ENCODE results near the gene FIGN. TPM values are rescaled to one million over a fixed set of nuclear protein-coding genes. Genes with fewer than 3 reads are reported as not detected.

Gene FIGN
- total RNA-seq, 1 experiment from 2014 or later: not detected

GRCh38 chr2:163682695-163683094 lies 53.1 kb downstream of the FIGN start:
- Histone ChIP-seq H3K4me2 (ENCODE audit: low read length) (no peak overlapping the region), H3K4me1 (ENCODE audit: control insufficient read depth in 1 of 2, insufficient read depth in 2 of 2, low read length in 2 of 2) (no peaks in the 10 kb centered on the region), H3K4me3 (replicated peaks in 1 of 2; ENCODE audit: low read depth in 1 of 2, low read length in 2 of 2) (no peak overlapping the region), H3K9me3 (ENCODE audit: control insufficient read depth in 1 of 2, insufficient read depth in 1 of 2, low read depth in 1 of 2, low read length in 2 of 2) (no peaks in the 10 kb centered on the region), H3K27me3 (ENCODE audit: insufficient read depth, low read length) (peaks cover 36% of the 10 kb centered on the region; the same call in 1 of the 2 replicates), H2AFZ (ENCODE audit: low read depth, low read length, poor library complexity, severe bottlenecking) (no peak overlapping the region), H3K27ac (ENCODE audit: low read depth, low read length) (no peak overlapping the region), H3K79me2 (ENCODE audit: insufficient read depth, low read length) (no peaks in the 10 kb centered on the region), H3K36me3 (ENCODE audit: control insufficient read depth in 1 of 2, insufficient read depth in 2 of 2, low read length in 2 of 2) (no peaks in the 10 kb centered on the region), H3K9ac (ENCODE audit: low read length) (no peak overlapping the region), H4K20me1 (ENCODE audit: insufficient read depth) (no peaks in the 10 kb centered on the region), H3K9me2 (ENCODE audit: insufficient read depth) (no peaks in the 10 kb centered on the region)
- no peak for TF ChIP-seq ELF1 (IDR thresholded peaks at IDR 0.05; ENCODE audit: borderline replicate concordance, low read depth)
- TF ChIP-seq, protein P1, sequence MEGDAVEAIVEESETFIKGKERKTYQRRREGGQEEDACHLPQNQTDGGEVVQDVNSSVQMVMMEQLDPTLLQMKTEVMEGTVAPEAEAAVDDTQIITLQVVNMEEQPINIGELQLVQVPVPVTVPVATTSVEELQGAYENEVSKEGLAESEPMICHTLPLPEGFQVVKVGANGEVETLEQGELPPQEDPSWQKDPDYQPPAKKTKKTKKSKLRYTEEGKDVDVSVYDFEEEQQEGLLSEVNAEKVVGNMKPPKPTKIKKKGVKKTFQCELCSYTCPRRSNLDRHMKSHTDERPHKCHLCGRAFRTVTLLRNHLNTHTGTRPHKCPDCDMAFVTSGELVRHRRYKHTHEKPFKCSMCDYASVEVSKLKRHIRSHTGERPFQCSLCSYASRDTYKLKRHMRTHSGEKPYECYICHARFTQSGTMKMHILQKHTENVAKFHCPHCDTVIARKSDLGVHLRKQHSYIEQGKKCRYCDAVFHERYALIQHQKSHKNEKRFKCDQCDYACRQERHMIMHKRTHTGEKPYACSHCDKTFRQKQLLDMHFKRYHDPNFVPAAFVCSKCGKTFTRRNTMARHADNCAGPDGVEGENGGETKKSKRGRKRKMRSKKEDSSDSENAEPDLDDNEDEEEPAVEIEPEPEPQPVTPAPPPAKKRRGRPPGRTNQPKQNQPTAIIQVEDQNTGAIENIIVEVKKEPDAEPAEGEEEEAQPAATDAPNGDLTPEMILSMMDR (IDR thresholded peaks at IDR 0.05 in 2 of 3, conservative IDR thresholded peaks at IDR 0.05 in 1 of 3; ENCODE audit: borderline replicate concordance in 1 of 3, insufficient read depth in 1 of 3, low read depth in 2 of 3, low read length in 2 of 3): peak in 1 of 3 experiments; percentile 23; a peak in 1 of 6 replicates
- ChIA-PET CTCF (interaction anchor here (1.0 kb wide), 1 partner anchor 10 kb away, joined by 5 read pairs; no protein-coding TSS in a partner anchor), RAD21 (ENCODE audit: low non-redundant PET in 1 of 2, low total read pairs in 2 of 2, uncharacterized antibody in 2 of 2, unreplicated experiment in 2 of 2) (no interaction called here), POLR2A (no interaction called here)
- DNase-seq (ENCODE audit: low read depth, low spot score): no peak
- no TSS peak for BruUV-seq (replicated peaks)
- ATAC-seq: no peak
- intact Hi-C loops (cut with micrococcal nuclease): no loop called here

DNA sequence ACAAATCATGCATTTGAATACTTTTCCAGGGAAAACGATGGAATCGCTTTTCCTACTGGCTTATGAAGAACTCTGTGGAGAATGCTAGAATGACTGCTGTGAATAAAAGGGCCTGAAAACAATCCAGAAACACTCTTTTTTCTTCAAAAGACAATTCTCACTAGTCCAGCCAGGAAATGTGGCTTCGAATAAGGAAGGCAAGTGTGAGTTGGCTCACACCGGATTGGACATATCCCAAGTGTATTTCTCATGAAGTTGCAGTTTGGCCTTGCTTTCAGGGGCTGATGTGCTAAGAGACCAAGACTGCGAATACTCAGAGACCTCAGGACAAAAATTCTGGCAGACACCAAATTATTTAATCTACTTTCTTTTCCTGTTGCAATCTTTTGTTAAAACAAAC lies 54.1 kb downstream of the FIGN start:
- Histone ChIP-seq H3K27me3 (ENCODE audit: insufficient read depth, low read length) (peaks cover 28% of the 10 kb centered on the region; the same call in 1 of the 2 replicates), H3K4me2 (ENCODE audit: low read length) (no peak overlapping the region), H3K4me1 (ENCODE audit: control insufficient read depth in 1 of 2, insufficient read depth in 2 of 2, low read length in 2 of 2) (no peaks in the 10 kb centered on the region), H3K4me3 (replicated peaks in 1 of 2; ENCODE audit: low read depth in 1 of 2, low read length in 2 of 2) (no peak overlapping the region), H3K36me3 (ENCODE audit: control insufficient read depth in 1 of 2, insufficient read depth in 2 of 2, low read length in 2 of 2) (no peaks in the 10 kb centered on the region), H2AFZ (ENCODE audit: low read depth, low read length, poor library complexity, severe bottlenecking) (no peak overlapping the region), H3K9me2 (ENCODE audit: insufficient read depth) (no peaks in the 10 kb centered on the region), H3K79me2 (ENCODE audit: insufficient read depth, low read length) (no peaks in the 10 kb centered on the region), H4K20me1 (ENCODE audit: insufficient read depth) (no peaks in the 10 kb centered on the region), H3K27ac (ENCODE audit: low read depth, low read length) (no peak overlapping the region), H3K9me3 (ENCODE audit: control insufficient read depth in 1 of 2, insufficient read depth in 1 of 2, low read depth in 1 of 2, low read length in 2 of 2) (no peaks in the 10 kb centered on the region), H3K9ac (ENCODE audit: low read length) (no peak overlapping the region)
- TF ChIP-seq CEBPB (IDR thresholded peaks at IDR 0.05; ENCODE audit: low read depth) (no peak), EZH2 (IDR thresholded peaks at IDR 0.05) (no peak), ZFX (IDR thresholded peaks at IDR 0.05) (no peak), FOSL1 (IDR thresholded peaks at IDR 0.05; ENCODE audit: low read depth) (no peak), CBX3 (IDR thresholded peaks at IDR 0.05; ENCODE audit: low read depth) (no peak), POLR2AphosphoS5 (IDR thresholded peaks at IDR 0.05; ENCODE audit: low read depth, low read length) (no peak), SRF (IDR thresholded peaks at IDR 0.05; ENCODE audit: low read depth) (no peak), EGR1 (IDR thresholded peaks at IDR 0.05; ENCODE audit: low read depth) (no peak), JUND (IDR thresholded peaks at IDR 0.05) (no peak), ELF1 (IDR thresholded peaks at IDR 0.05; ENCODE audit: borderline replicate concordance, low read depth) (no peak), POLR2A (IDR thresholded peaks at IDR 0.05; ENCODE audit: borderline replicate concordance, extremely low read depth, insufficient read depth, insufficient read length) (no peak), YY1 (IDR thresholded peaks at IDR 0.05; ENCODE audit: extremely low read depth, insufficient replicate concordance, low read depth, low read length) (no peak)
- TF ChIP-seq, protein P2, sequence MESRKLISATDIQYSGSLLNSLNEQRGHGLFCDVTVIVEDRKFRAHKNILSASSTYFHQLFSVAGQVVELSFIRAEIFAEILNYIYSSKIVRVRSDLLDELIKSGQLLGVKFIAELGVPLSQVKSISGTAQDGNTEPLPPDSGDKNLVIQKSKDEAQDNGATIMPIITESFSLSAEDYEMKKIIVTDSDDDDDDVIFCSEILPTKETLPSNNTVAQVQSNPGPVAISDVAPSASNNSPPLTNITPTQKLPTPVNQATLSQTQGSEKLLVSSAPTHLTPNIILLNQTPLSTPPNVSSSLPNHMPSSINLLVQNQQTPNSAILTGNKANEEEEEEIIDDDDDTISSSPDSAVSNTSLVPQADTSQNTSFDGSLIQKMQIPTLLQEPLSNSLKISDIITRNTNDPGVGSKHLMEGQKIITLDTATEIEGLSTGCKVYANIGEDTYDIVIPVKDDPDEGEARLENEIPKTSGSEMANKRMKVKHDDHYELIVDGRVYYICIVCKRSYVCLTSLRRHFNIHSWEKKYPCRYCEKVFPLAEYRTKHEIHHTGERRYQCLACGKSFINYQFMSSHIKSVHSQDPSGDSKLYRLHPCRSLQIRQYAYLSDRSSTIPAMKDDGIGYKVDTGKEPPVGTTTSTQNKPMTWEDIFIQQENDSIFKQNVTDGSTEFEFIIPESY (IDR thresholded peaks at IDR 0.05; ENCODE audit: extremely low read depth, insufficient replicate concordance, low read length): no peak
- TF ChIP-seq, protein P3, sequence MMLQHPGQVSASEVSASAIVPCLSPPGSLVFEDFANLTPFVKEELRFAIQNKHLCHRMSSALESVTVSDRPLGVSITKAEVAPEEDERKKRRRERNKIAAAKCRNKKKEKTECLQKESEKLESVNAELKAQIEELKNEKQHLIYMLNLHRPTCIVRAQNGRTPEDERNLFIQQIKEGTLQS (IDR thresholded peaks at IDR 0.05): no peak
- no TSS peak for BruUV-seq (replicated peaks)
- intact Hi-C loops (cut with micrococcal nuclease): no loop called here
- ChIA-PET CTCF (no interaction called here), POLR2A (no interaction called here), RAD21 (ENCODE audit: low non-redundant PET in 1 of 2, low total read pairs in 2 of 2, uncharacterized antibody in 2 of 2, unreplicated experiment in 2 of 2) (no interaction called here)
- DNase-seq (ENCODE audit: low read depth, low spot score): no peak
- no peak for ATAC-seq

All from HCT116 (cell line).